B cell (primary cell): Measurements from ENCODE around the gene LAT. TPM values are rescaled to one million over a fixed set of nuclear protein-coding genes. Genes with fewer than 3 reads are reported as not detected.

Source experiments
- ATAC-seq: fragments of 200-7000 bp; cut with Tn5 transposase; one replicate; pipeline ENCODE4 v1.10.0; 2021; ENCODE audit warnings: low read depth, mild to moderate bottlenecking, moderate number of reproducible peaks, moderate library complexity
- CTCF ChIA-PET: fragments of 350-600 bp; sonication (Branson Sonifier 250); formaldehyde crosslinking; loops from one replicate; lab custom pipeline; 2021; ENCODE audit warnings: antibody characterized with exemption, inconsistent platforms; lab: Charles Lee
- POLR2A ChIA-PET: fragments of 350-600 bp; sonication (Branson Sonifier 250); formaldehyde crosslinking; loops from one replicate; lab custom pipeline; 2021; ENCODE audit warnings: antibody characterized with exemption; lab: Charles Lee
- DNase-seq: peaks from one replicate; pipeline ENCODE4 v3.0.0; 2013
- H2AFZ ChIP-seq: 2 replicates; pipeline ENCODE4 v1.6.1; 2012; ENCODE audit warnings: mild to moderate bottlenecking, low read depth, low read length; ENCODE audit not compliant: insufficient read depth, poor library complexity, severe bottlenecking
- H3K27ac ChIP-seq, 2 donors: 1 replicate in 1 of 2; 2 replicates in 1 of 2; pipeline ENCODE4 v1.5.1; 2012 to 2013; ENCODE audit warnings: low read length in 2 of 2, mild to moderate bottlenecking in 2 of 2, moderate library complexity in 1 of 2
- H3K27me3 ChIP-seq, 4 experiments: fragments of 200-600 bp in 1 of 4; sonication (generic) in 1 of 4; replicated peaks in 1 of 4; 1 replicate in 2 of 4; 2 replicates in 2 of 4; pipeline versions ENCODE4 v1.6.1 to v1.7.0; 2013 to 2016; ENCODE audit warnings: low read length in 3 of 4, mild to moderate bottlenecking in 2 of 4, mixed read lengths in 1 of 4, moderate library complexity in 1 of 4; ENCODE audit not compliant: insufficient read depth in 4 of 4, control insufficient read depth in 3 of 4; ENCODE audit errors: control extremely low read depth in 1 of 4
- H3K36me3 ChIP-seq, 2 experiments: replicated peaks in 1 of 2; 1 replicate in 1 of 2; 2 replicates in 1 of 2; pipeline versions ENCODE4 v1.6.1 to v1.7.1; 2013; ENCODE audit warnings: low read length in 1 of 2; ENCODE audit not compliant: insufficient read depth in 2 of 2, control insufficient read depth in 1 of 2; ENCODE audit errors: control extremely low read depth in 1 of 2, extremely low read depth in 1 of 2
- H3K4me1 ChIP-seq, 2 donors: fragments of 200-600 bp in 1 of 2; sonication (generic) in 1 of 2; 1 replicate in 1 of 2; 2 replicates in 1 of 2; pipeline versions ENCODE4 v1.5.1 to v1.6.1; 2013 to 2017; ENCODE audit warnings: low read length in 2 of 2; ENCODE audit not compliant: control insufficient read depth in 2 of 2, insufficient read depth in 2 of 2
- H3K4me2 ChIP-seq: replicated peaks from 2 replicates; pipeline ENCODE3; 2012; ENCODE audit warnings: mild to moderate bottlenecking, low read depth, low read length; ENCODE audit not compliant: poor library complexity, severe bottlenecking
- H3K4me3 ChIP-seq, 5 experiments: fragments of 200-600 bp in 1 of 5; sonication (generic) in 1 of 5; 1 replicate in 3 of 5; 2 replicates in 2 of 5; pipeline versions ENCODE4 v1.5.1 to v1.7.0; 2011 to 2016; ENCODE audit warnings: low read length in 4 of 5, mild to moderate bottlenecking in 4 of 5, low read depth in 2 of 5, control low read depth in 1 of 5, moderate library complexity in 1 of 5; ENCODE audit not compliant: insufficient read depth in 1 of 5; ENCODE audit errors: control extremely low read depth in 1 of 5, extremely low read depth in 1 of 5
- H3K79me2 ChIP-seq: fragments of 200-600 bp; sonication (generic); one replicate; pipeline ENCODE4 v1.6.0; 2016; ENCODE audit warnings: low read length; ENCODE audit not compliant: control insufficient read depth, insufficient read depth
- H3K9ac ChIP-seq: fragments of 200-600 bp; sonication (generic); 2 replicates; pipeline ENCODE4 v1.6.1; 2017; ENCODE audit warnings: mild to moderate bottlenecking, low read length, moderate library complexity
- H3K9me3 ChIP-seq, 3 donors: one replicate each; pipeline versions ENCODE4 v1.6.1 to v1.7.1; 2013; ENCODE audit warnings: low read length in 2 of 3; ENCODE audit not compliant: control insufficient read depth in 2 of 3, insufficient read depth in 1 of 3; ENCODE audit errors: control extremely low read depth in 1 of 3
- H4K20me1 ChIP-seq: 2 replicates; pipeline ENCODE4 v1.6.0; 2012; ENCODE audit warnings: mild to moderate bottlenecking, low read length; ENCODE audit not compliant: insufficient read depth, control insufficient read depth, poor library complexity, severe bottlenecking
- H3K27ac Mint-ChIP-seq: one replicate; pipeline ENCODE4 v1.8.0; 2021; ENCODE audit warnings: mixed read lengths
- H3K27me3 Mint-ChIP-seq: one replicate; pipeline ENCODE4 v1.8.0; 2021; ENCODE audit warnings: mixed read lengths
- H3K4me1 Mint-ChIP-seq: one replicate; pipeline ENCODE4 v1.8.0; 2021; ENCODE audit warnings: mixed read lengths
- H3K4me3 Mint-ChIP-seq: one replicate; pipeline ENCODE4 v1.8.0; 2021; ENCODE audit warnings: mixed read lengths
- H3K9me3 Mint-ChIP-seq: one replicate; pipeline ENCODE4 v1.8.0; 2022; ENCODE audit warnings: mixed read lengths; ENCODE audit not compliant: insufficient read depth
- EZH2 ChIP-seq: IDR thresholded peaks from 2 replicates; pipeline ENCODE4 v1.6.1; 2012; ENCODE audit warnings: borderline replicate concordance, low read depth, mild to moderate bottlenecking, moderate library complexity, low read length; ENCODE audit not compliant: insufficient read depth, poor library complexity, severe bottlenecking
- WGBS: methylation state at CpG from one replicate; pipeline ENCODE4 v1.1.5; 2013; ENCODE audit warnings: missing lambda C conversion rate; ENCODE audit not compliant: insufficient coverage; 5-methylcytosine and 5-hydroxymethylcytosine counted together
- intact Hi-C: fragments of 100-400 bp; cut with micrococcal nuclease; formaldehyde crosslinking; loops from one replicate; pipeline ENCODE4 v1.10.0; 2022
- polyA plus RNA-seq: library from polyadenylated mRNA; depleted of rRNA; stranded (reverse); fragments of >200 nt; gene quantifications from 2 replicates; pipeline ENCODE4 v1.2.3, GENCODE V29; 2012
- total RNA-seq, 2 donors: library from RNA; stranded (reverse); fragments of 120-200 nt in 1 of 2; gene quantifications; 1 replicate in 1 of 2; 2 replicates in 1 of 2; pipeline versions ENCODE4 v1.2.3 to v1.2.4, GENCODE V29; 2013 to 2022
- TF ChIP-seq, protein P1 (sequence below): fragments of 200-600 bp; IDR thresholded peaks from one replicate; pipeline ENCODE4 v1.8.0; 2022; ENCODE audit warnings: antibody characterized with exemption, mild to moderate bottlenecking

LAT gene
- total and polyA plus RNA-seq, 2 donors (not counting 1 experiment from before 2014, with no cell fraction given): 10.6 to 12.2 TPM

DNA sequence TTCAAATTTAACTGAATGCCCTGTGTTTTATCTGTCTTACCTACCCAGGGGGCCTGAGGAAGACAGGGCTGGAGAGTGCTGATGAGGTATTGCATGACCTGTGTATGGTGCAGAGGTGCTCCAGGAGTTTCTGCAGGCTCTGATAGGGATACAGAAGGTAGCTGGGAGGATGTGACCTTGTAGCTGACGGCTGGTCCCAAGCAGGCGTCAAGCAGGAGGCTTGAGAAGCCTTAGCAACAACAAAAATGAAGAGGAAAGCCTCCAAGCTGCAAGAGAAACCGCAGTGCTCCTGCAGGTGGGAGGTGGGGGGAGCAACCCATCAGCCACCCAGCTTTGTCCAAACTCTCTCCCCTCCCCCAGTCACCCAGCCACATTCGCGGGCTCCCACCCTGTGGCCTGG lies 40.4 kb downstream of the LAT start:
- ChIA-PET CTCF (no interaction called here), POLR2A (no interaction called here)
- no peaks in the 10 kb centered on the region for H3K36me3 ChIP-seq
- Mint-ChIP-seq H3K27ac (no peak overlapping the region), H3K4me1 (no peaks in the 10 kb centered on the region), H3K4me3 (no peak overlapping the region), H3K27me3 (peaks cover 26% of the 10 kb centered on the region), H3K9me3 (no peaks in the 10 kb centered on the region)
- no peak for DNase-seq
- no peak overlapping the region for H3K4me3 ChIP-seq
- peaks cover 0 to 13% (median 2%) of the 10 kb centered on the region in 4 experiments for H3K27me3 ChIP-seq
- intact Hi-C loops: no loop called here
- H3K9me3 ChIP-seq: no peaks in the 10 kb centered on the region
- H3K4me2 ChIP-seq: no peak overlapping the region
- H4K20me1 ChIP-seq: no peaks in the 10 kb centered on the region
- no peak overlapping the region for H3K27ac ChIP-seq
- ATAC-seq: no peak
- WGBS: 38% methylated on average over 4 of the region's 5 CpGs
- H3K4me1 ChIP-seq: no peaks in the 10 kb centered on the region
- H3K9ac ChIP-seq: no peak overlapping the region
- no peak overlapping the region for H2AFZ ChIP-seq
- TF ChIP-seq EZH2: no peak
- TF ChIP-seq, protein P1, sequence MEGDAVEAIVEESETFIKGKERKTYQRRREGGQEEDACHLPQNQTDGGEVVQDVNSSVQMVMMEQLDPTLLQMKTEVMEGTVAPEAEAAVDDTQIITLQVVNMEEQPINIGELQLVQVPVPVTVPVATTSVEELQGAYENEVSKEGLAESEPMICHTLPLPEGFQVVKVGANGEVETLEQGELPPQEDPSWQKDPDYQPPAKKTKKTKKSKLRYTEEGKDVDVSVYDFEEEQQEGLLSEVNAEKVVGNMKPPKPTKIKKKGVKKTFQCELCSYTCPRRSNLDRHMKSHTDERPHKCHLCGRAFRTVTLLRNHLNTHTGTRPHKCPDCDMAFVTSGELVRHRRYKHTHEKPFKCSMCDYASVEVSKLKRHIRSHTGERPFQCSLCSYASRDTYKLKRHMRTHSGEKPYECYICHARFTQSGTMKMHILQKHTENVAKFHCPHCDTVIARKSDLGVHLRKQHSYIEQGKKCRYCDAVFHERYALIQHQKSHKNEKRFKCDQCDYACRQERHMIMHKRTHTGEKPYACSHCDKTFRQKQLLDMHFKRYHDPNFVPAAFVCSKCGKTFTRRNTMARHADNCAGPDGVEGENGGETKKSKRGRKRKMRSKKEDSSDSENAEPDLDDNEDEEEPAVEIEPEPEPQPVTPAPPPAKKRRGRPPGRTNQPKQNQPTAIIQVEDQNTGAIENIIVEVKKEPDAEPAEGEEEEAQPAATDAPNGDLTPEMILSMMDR: no peak
- H3K79me2 ChIP-seq: no peaks in the 10 kb centered on the region

DNA sequence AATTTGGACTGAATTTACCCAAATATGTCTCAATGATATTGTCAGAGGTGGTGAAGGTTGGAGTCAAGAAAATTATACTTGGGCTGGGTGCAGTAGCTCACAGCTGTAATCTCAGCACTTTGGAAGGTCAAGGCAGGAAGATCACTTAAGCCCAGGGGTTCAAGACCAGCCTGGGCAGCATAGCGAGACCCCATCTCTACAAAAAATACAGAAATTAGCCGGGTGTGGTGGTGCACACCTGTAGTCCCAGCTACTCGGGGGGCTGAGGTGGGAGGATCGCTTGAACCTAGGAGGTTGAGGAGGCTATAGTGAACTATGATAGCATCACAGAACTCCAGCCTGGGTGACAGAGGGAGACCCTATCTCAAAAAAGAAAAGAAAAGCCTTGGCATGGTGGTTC lies 40.9 kb downstream of the LAT start:
- Histone ChIP-seq H4K20me1 (no peaks in the 10 kb centered on the region), H3K4me1 (no peaks in the 10 kb centered on the region), H3K4me3 (no peak overlapping the region), H3K4me2 (no peak overlapping the region), H3K36me3 (no peaks in the 10 kb centered on the region), H3K27me3 (peaks cover 0 to 13% (median 2%) of the 10 kb centered on the region in 4 experiments), H3K9me3 (no peaks in the 10 kb centered on the region), H3K27ac (no peak overlapping the region), H3K79me2 (no peaks in the 10 kb centered on the region), H3K9ac (no peak overlapping the region), H2AFZ (no peak overlapping the region)
- CTCF ChIA-PET: no interaction called here
- POLR2A ChIA-PET: no interaction called here
- DNase-seq (no peak), ATAC-seq (no peak)
- Mint-ChIP-seq H3K4me3 (no peak overlapping the region), H3K27me3 (peaks cover 26% of the 10 kb centered on the region), H3K9me3 (no peaks in the 10 kb centered on the region), H3K27ac (no peak overlapping the region), H3K4me1 (no peaks in the 10 kb centered on the region)
- TF ChIP-seq, protein P1: no peak
- no peak for TF ChIP-seq EZH2
- 100% methylated on average over 2 of the region's 4 CpGs for WGBS
- intact Hi-C loops: no loop called here
